GM19351 (cell line): ENCODE results near the gene GDA.

Experiments
- ATAC-seq: cut with Tn5 transposase; IDR thresholded peaks from one replicate; pipeline ENCODE4 v1.9.1; 2021; ENCODE audit warnings: mild to moderate bottlenecking, moderate library complexity; ENCODE audit not compliant: unreplicated experiment

Gene GDA

GRCh38 chr9:72150127-72150526 lies 887 bp downstream of the GDA start:
- ATAC-seq: no peak

GRCh38 chr9:72150661-72151060 lies 1.4 kb downstream of the GDA start:
- ATAC-seq: no peak

GRCh38 chr9:72151104-72151503 lies 1.9 kb downstream of the GDA start:
- ATAC-seq: no peak

- ATAC-seq: peak; percentile 72
Measured at GRCh38 chr9:72154468-72155285, 5.4 kb downstream of the GDA start.

- ATAC-seq: no peak
Measured at GRCh38 chr9:72155301-72155700, 6.1 kb downstream of the GDA start.

- ATAC-seq: no peak
Measured at GRCh38 chr9:72156586-72156985, 7.3 kb downstream of the GDA start.

- no peak for ATAC-seq
Measured at GRCh38 chr9:72158680-72159079, 9.4 kb downstream of the GDA start.

- no peak for ATAC-seq
Measured at GRCh38 chr9:72160446-72161123, 11.3 kb downstream of the GDA start.

- ATAC-seq: no peak
Measured at GRCh38 chr9:72165326-72165725, 16.1 kb downstream of the GDA start.

GRCh38 chr9:72165821-72166547 lies 16.7 kb downstream of the GDA start:
- ATAC-seq: no peak

GRCh38 chr9:72168075-72168474 lies 18.8 kb downstream of the GDA start:
- ATAC-seq: no peak

GRCh38 chr9:72169178-72169577 lies 19.9 kb downstream of the GDA start:
- ATAC-seq: no peak

- no peak for ATAC-seq
Measured at GRCh38 chr9:72173080-72173479, 23.8 kb downstream of the GDA start.

GRCh38 chr9:72185561-72185960 lies 36.3 kb downstream of the GDA start:
- ATAC-seq: no peak

GRCh38 chr9:72187121-72187695 lies 38.0 kb downstream of the GDA start:
- ATAC-seq: no peak

GRCh38 chr9:72188232-72188631 lies 39.0 kb downstream of the GDA start:
- no peak for ATAC-seq

- peak; percentile 94 for ATAC-seq
Measured at GRCh38 chr9:72193478-72193881, 44.2 kb downstream of the GDA start.

- ATAC-seq: no peak
Measured at GRCh38 chr9:72199238-72199637, 50.0 kb downstream of the GDA start.

- no peak for ATAC-seq
Measured at GRCh38 chr9:72200452-72200851, 51.2 kb downstream of the GDA start.

- ATAC-seq: no peak
Measured at GRCh38 chr9:72202009-72202408, 52.8 kb downstream of the GDA start.

- ATAC-seq: peak; percentile 71
Measured at GRCh38 chr9:72203205-72203803, 54.1 kb downstream of the GDA start.
